SK-N-SH treated with all-trans-retinoic acid at 6 μM for 48 hours (cell line): Measurements from ENCODE around the gene PUSL1.

Source experiments
- ATAC-seq: fragments of 200-7000 bp; cut with Tn5 transposase; 3 replicates; pipeline ENCODE4 v1.9.1; 2020; ENCODE audit warnings: mild to moderate bottlenecking, moderate library complexity
- ARNTL ChIP-seq: fragments of 450-650 bp; formaldehyde crosslinking; IDR thresholded peaks from 2 replicates; pipeline ENCODE4 v1.5.0; 2020; ENCODE audit warnings: low read depth, mild to moderate bottlenecking, moderate library complexity, borderline replicate concordance
- BACH2 ChIP-seq: fragments of 250-450 bp; sonication (Bioruptor Pico); IDR thresholded peaks from 2 replicates; pipeline ENCODE4 v1.9.0; 2021; ENCODE audit warnings: mild to moderate bottlenecking, borderline replicate concordance
- CSDC2 ChIP-seq: fragments of 250-450 bp; sonication (Bioruptor Pico); IDR thresholded peaks from 2 replicates; pipeline ENCODE4 v1.5.0; 2020; ENCODE audit warnings: mild to moderate bottlenecking, moderate library complexity
- CSRNP3 ChIP-seq: fragments of 250-450 bp; sonication (Bioruptor Pico); IDR thresholded peaks from 2 replicates; pipeline ENCODE4 v1.5.1; 2021; ENCODE audit warnings: mild to moderate bottlenecking, moderate library complexity
- ESRRG ChIP-seq: fragments of 250-450 bp; sonication (Bioruptor Pico); IDR thresholded peaks from 2 replicates; pipeline ENCODE4 v1.6.1; 2021; ENCODE audit warnings: mild to moderate bottlenecking
- GLIS3 ChIP-seq: fragments of 250-450 bp; sonication (Bioruptor Pico); IDR thresholded peaks from 2 replicates; pipeline ENCODE4 v1.5.0; 2020; ENCODE audit warnings: mild to moderate bottlenecking, moderate library complexity
- ISL1 ChIP-seq: fragments of 250-450 bp; sonication (Bioruptor Pico); IDR thresholded peaks from 2 replicates; pipeline ENCODE4 v2.1.2; 2022; ENCODE audit warnings: mild to moderate bottlenecking, moderate library complexity
- POU6F1 ChIP-seq: fragments of 250-450 bp; sonication (Bioruptor Pico); IDR thresholded peaks from 2 replicates; pipeline ENCODE4 v1.8.0; 2021; ENCODE audit warnings: low read depth, mild to moderate bottlenecking, moderate library complexity, borderline replicate concordance
- PPARA ChIP-seq: fragments of 250-450 bp; sonication (Bioruptor Pico); IDR thresholded peaks from 2 replicates; pipeline ENCODE4 v1.5.0; 2020; ENCODE audit warnings: mild to moderate bottlenecking, borderline replicate concordance
- RARB ChIP-seq: fragments of 250-450 bp; sonication (Bioruptor Pico); IDR thresholded peaks from 2 replicates; pipeline ENCODE4 v1.8.0; 2021; ENCODE audit warnings: mild to moderate bottlenecking, moderate library complexity
- SNAI2 ChIP-seq: fragments of 250-450 bp; sonication (Bioruptor Pico); IDR thresholded peaks from 2 replicates; pipeline ENCODE4 v1.5.0; 2020; ENCODE audit warnings: mild to moderate bottlenecking, moderate library complexity
- TCF4 ChIP-seq: fragments of 250-450 bp; sonication (Bioruptor Pico); IDR thresholded peaks from 2 replicates; pipeline ENCODE4 v1.8.0; 2021; ENCODE audit warnings: mild to moderate bottlenecking, moderate library complexity, borderline replicate concordance
- TOX ChIP-seq: fragments of 250-450 bp; sonication (Bioruptor Pico); IDR thresholded peaks from 2 replicates; pipeline ENCODE4 v1.8.0; 2021; ENCODE audit warnings: mild to moderate bottlenecking, moderate library complexity, borderline replicate concordance
- ZC3H10 ChIP-seq: fragments of 250-450 bp; sonication (Bioruptor Pico); IDR thresholded peaks from 2 replicates; pipeline ENCODE4 v1.5.1; 2021; ENCODE audit warnings: mild to moderate bottlenecking, moderate library complexity
- ZFP3 ChIP-seq: fragments of 250-450 bp; sonication (Bioruptor Pico); IDR thresholded peaks from 2 replicates; pipeline ENCODE4 v1.5.0; 2020; ENCODE audit warnings: mild to moderate bottlenecking, moderate library complexity
- ZFP30 ChIP-seq: fragments of 450-650 bp; formaldehyde crosslinking; IDR thresholded peaks from 2 replicates; pipeline ENCODE4 v1.5.0; 2022; ENCODE audit warnings: mild to moderate bottlenecking, moderate library complexity
- ZNF565 ChIP-seq: fragments of 450-650 bp; formaldehyde crosslinking; conservative IDR thresholded peaks from 2 replicates; pipeline ENCODE4 v1.5.0; 2020; ENCODE audit warnings: low read depth, mild to moderate bottlenecking, moderate library complexity
- ZNF70 ChIP-seq: fragments of 450-650 bp; formaldehyde crosslinking; IDR thresholded peaks from 2 replicates; pipeline ENCODE4 v1.5.0; 2020; ENCODE audit warnings: mild to moderate bottlenecking, moderate library complexity
- TF ChIP-seq, protein P1 (sequence below): fragments of 250-450 bp; sonication (Bioruptor Pico); IDR thresholded peaks from 2 replicates; pipeline ENCODE4 v1.5.0; 2020; ENCODE audit warnings: mild to moderate bottlenecking, moderate library complexity
- TF ChIP-seq, protein P2 (sequence below): fragments of 250-450 bp; sonication (Bioruptor Pico); IDR thresholded peaks from 2 replicates; pipeline ENCODE4 v1.5.1; 2020; ENCODE audit warnings: low read depth, mild to moderate bottlenecking, moderate library complexity
- TF ChIP-seq, protein P3 (sequence below): fragments of 250-450 bp; sonication (Bioruptor Pico); IDR thresholded peaks from 2 replicates; pipeline ENCODE4 v1.8.0; 2020; ENCODE audit warnings: mild to moderate bottlenecking, moderate library complexity, borderline replicate concordance

The PUSL1 gene

GRCh38 chr1:1326075-1326605 is 17.7 kb downstream of the PUSL1 start:
- TF ChIP-seq POU6F1 (no peak), ZFP30 (CRISPR knock-in tag) (no peak), RARB (CRISPR knock-in tag) (no peak), ZC3H10 (CRISPR knock-in tag) (no peak)
- TF ChIP-seq, protein P1, sequence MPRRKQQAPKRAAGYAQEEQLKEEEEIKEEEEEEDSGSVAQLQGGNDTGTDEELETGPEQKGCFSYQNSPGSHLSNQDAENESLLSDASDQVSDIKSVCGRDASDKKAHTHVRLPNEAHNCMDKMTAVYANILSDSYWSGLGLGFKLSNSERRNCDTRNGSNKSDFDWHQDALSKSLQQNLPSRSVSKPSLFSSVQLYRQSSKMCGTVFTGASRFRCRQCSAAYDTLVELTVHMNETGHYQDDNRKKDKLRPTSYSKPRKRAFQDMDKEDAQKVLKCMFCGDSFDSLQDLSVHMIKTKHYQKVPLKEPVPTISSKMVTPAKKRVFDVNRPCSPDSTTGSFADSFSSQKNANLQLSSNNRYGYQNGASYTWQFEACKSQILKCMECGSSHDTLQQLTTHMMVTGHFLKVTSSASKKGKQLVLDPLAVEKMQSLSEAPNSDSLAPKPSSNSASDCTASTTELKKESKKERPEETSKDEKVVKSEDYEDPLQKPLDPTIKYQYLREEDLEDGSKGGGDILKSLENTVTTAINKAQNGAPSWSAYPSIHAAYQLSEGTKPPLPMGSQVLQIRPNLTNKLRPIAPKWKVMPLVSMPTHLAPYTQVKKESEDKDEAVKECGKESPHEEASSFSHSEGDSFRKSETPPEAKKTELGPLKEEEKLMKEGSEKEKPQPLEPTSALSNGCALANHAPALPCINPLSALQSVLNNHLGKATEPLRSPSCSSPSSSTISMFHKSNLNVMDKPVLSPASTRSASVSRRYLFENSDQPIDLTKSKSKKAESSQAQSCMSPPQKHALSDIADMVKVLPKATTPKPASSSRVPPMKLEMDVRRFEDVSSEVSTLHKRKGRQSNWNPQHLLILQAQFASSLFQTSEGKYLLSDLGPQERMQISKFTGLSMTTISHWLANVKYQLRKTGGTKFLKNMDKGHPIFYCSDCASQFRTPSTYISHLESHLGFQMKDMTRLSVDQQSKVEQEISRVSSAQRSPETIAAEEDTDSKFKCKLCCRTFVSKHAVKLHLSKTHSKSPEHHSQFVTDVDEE (CRISPR knock-in tag): no peak
- no peak for ATAC-seq

DNA sequence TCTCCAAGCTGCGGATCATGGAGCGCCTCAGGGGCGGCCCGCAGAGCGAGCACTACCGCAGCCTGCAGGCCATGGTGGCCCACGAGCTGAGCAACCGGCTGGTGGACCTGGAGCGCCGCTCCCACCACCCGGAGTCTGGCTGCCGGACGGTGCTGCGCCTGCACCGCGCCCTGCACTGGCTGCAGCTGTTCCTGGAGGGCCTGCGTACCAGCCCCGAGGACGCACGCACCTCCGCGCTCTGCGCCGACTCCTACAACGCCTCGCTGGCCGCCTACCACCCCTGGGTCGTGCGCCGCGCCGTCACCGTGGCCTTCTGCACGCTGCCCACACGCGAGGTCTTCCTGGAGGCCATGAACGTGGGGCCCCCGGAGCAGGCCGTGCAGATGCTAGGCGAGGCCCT is 18.9 kb downstream of the PUSL1 start:
- TF ChIP-seq, protein P1 (CRISPR knock-in tag): no peak
- TF ChIP-seq ZNF70 (no peak), ARNTL (CRISPR knock-in tag) (no peak), ZC3H10 (CRISPR knock-in tag) (no peak), GLIS3 (CRISPR knock-in tag) (no peak), ESRRG (CRISPR knock-in tag) (no peak), SNAI2 (no peak), ZNF565 (CRISPR knock-in tag) (no peak), ISL1 (no peak), PPARA (CRISPR knock-in tag) (no peak), TOX (CRISPR knock-in tag) (no peak), TCF4 (CRISPR knock-in tag) (no peak), CSRNP3 (CRISPR knock-in tag) (no peak), ZFP3 (no peak), ZFP30 (CRISPR knock-in tag) (no peak), BACH2 (CRISPR knock-in tag) (no peak), CSDC2 (CRISPR knock-in tag) (no peak), RARB (CRISPR knock-in tag) (no peak)
- TF ChIP-seq, protein P2, sequence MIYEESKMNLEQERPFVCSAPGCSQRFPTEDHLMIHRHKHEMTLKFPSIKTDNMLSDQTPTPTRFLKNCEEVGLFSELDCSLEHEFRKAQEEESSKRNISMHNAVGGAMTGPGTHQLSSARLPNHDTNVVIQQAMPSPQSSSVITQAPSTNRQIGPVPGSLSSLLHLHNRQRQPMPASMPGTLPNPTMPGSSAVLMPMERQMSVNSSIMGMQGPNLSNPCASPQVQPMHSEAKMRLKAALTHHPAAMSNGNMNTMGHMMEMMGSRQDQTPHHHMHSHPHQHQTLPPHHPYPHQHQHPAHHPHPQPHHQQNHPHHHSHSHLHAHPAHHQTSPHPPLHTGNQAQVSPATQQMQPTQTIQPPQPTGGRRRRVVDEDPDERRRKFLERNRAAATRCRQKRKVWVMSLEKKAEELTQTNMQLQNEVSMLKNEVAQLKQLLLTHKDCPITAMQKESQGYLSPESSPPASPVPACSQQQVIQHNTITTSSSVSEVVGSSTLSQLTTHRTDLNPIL (CRISPR knock-in tag): no peak
- TF ChIP-seq, protein P3, sequence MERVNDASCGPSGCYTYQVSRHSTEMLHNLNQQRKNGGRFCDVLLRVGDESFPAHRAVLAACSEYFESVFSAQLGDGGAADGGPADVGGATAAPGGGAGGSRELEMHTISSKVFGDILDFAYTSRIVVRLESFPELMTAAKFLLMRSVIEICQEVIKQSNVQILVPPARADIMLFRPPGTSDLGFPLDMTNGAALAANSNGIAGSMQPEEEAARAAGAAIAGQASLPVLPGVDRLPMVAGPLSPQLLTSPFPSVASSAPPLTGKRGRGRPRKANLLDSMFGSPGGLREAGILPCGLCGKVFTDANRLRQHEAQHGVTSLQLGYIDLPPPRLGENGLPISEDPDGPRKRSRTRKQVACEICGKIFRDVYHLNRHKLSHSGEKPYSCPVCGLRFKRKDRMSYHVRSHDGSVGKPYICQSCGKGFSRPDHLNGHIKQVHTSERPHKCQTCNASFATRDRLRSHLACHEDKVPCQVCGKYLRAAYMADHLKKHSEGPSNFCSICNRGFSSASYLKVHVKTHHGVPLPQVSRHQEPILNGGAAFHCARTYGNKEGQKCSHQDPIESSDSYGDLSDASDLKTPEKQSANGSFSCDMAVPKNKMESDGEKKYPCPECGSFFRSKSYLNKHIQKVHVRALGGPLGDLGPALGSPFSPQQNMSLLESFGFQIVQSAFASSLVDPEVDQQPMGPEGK (CRISPR knock-in tag): no peak
- ATAC-seq: no peak
